ENCODE results near the gene TTL. TPM values are rescaled to one million over a fixed set of nuclear protein-coding genes. Genes with fewer than 3 reads are reported as not detected.

Gene TTL
- total RNA-seq, 1 experiment from 2014 or later, result 53.7 TPM

DNA sequence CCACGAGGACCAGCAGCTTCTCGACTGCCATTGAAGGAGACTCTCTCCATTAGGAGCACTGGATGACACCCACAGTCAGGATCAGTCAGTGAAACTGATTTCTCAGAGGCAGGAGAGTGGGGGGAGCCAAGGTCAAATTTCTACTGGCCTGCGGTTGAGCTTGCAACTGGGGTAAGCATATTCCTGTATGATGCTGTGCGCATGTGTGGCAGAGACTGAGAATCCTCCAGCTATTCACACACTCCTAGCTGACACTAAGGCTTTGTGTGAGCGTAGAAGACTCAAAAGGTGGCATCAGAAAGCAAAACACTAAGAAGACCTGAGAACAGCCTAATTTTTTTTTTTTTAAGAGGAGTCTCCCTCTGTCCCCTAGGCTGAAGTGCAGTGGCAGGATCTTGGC is 19.8 kb upstream of the TTL start:
- Mint-ChIP-seq H3K27ac (ENCODE audit: low read depth, unreplicated experiment) (no peak overlapping the region), H3K4me1 (ENCODE audit: insufficient read depth, unreplicated experiment) (no peaks in the 10 kb centered on the region), H3K36me3 (ENCODE audit: insufficient read depth, unreplicated experiment) (no peaks in the 10 kb centered on the region), H3K9me3 (ENCODE audit: unreplicated experiment) (no peaks in the 10 kb centered on the region), H3K27me3 (ENCODE audit: insufficient read depth, unreplicated experiment) (peaks cover 19% of the 10 kb centered on the region), H3K4me3 (ENCODE audit: unreplicated experiment) (no peak overlapping the region)
- TF ChIP-seq, protein P1, sequence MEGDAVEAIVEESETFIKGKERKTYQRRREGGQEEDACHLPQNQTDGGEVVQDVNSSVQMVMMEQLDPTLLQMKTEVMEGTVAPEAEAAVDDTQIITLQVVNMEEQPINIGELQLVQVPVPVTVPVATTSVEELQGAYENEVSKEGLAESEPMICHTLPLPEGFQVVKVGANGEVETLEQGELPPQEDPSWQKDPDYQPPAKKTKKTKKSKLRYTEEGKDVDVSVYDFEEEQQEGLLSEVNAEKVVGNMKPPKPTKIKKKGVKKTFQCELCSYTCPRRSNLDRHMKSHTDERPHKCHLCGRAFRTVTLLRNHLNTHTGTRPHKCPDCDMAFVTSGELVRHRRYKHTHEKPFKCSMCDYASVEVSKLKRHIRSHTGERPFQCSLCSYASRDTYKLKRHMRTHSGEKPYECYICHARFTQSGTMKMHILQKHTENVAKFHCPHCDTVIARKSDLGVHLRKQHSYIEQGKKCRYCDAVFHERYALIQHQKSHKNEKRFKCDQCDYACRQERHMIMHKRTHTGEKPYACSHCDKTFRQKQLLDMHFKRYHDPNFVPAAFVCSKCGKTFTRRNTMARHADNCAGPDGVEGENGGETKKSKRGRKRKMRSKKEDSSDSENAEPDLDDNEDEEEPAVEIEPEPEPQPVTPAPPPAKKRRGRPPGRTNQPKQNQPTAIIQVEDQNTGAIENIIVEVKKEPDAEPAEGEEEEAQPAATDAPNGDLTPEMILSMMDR (IDR thresholded peaks at IDR 0.05; ENCODE audit: unreplicated experiment), result no peak
- no peak for DNase-seq (ENCODE audit: unreplicated experiment)
- intact Hi-C loops (cut with micrococcal nuclease), result no loop called here
- POLR2A ChIA-PET, result interaction anchor here (0.6 kb wide), 1 partner anchor 356 kb away, joined by 3 read pairs; no protein-coding TSS in a partner anchor
- CTCF ChIA-PET, result interaction anchor here (1.7 to 2.1 kb wide), 2 partner anchors 15 to 18 kb away, joined by 7 to 9 read pairs; no protein-coding TSS in a partner anchor
- no TSS peak for BruUV-seq (replicated peaks)

DNA sequence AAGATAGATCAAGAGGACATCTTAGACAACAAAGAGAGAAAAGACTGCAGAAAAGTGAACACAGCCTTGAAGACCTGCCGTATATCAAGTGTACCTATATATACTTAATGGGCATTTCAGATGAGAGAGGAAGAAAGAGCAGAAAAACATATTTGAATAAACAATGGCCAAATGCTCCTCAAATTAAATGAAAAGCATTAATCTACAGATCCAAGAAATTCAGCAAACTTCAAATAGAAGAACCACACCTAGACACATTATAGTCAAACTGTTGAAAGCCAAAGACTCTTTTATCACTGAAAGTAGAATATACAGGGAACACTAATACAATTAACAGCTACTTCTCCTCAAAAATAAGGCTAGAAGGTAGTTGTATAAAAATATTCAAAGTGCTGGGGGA is 18.7 kb upstream of the TTL start:
- POLR2A ChIA-PET, result no interaction called here
- Mint-ChIP-seq H3K27me3 (ENCODE audit: insufficient read depth, unreplicated experiment) (peaks cover 30% of the 10 kb centered on the region), H3K27ac (ENCODE audit: low read depth, unreplicated experiment) (no peak overlapping the region), H3K4me1 (ENCODE audit: insufficient read depth, unreplicated experiment) (no peaks in the 10 kb centered on the region), H3K4me3 (ENCODE audit: unreplicated experiment) (no peak overlapping the region), H3K9me3 (ENCODE audit: unreplicated experiment) (no peaks in the 10 kb centered on the region), H3K36me3 (ENCODE audit: insufficient read depth, unreplicated experiment) (no peaks in the 10 kb centered on the region)
- CTCF ChIA-PET, result interaction anchor here (0.6 to 2.1 kb wide), 4 partner anchors 14 to 283 kb away, joined by 4 to 9 read pairs (median 6); no protein-coding TSS in a partner anchor
- DNase-seq (ENCODE audit: unreplicated experiment), result no peak
- intact Hi-C loops (cut with micrococcal nuclease), result no loop called here
- TF ChIP-seq, protein P1 (IDR thresholded peaks at IDR 0.05; ENCODE audit: unreplicated experiment), result no peak
- BruUV-seq (replicated peaks), result no TSS peak

DNA sequence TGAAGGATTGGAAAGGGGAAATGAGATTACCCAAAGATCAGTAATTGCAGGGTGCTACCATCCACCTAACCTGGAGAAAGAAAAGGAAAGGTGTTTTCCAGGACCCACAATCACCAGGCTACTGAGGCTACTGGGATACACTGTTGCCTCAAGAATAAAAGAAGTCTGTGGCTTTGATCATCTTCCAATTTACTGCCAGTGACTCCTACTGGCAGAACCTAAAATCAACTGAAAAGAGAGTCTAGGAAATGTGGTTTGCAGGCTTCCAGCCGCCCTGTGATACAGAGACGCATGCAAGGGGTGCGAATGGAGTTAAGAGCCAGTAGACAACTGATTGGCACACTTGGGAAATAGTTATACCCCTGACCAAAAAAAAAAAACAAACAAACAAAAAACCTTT is 16.6 kb upstream of the TTL start:
- TF ChIP-seq, protein P1 (IDR thresholded peaks at IDR 0.05; ENCODE audit: unreplicated experiment), result no peak
- peak; percentile 17 for DNase-seq (ENCODE audit: unreplicated experiment)
- no peaks in the 10 kb centered on the region for H3K4me1 Mint-ChIP-seq (ENCODE audit: insufficient read depth, unreplicated experiment)
- intact Hi-C loops (cut with micrococcal nuclease), result no loop called here
- peaks cover 7% of the 10 kb centered on the region for H3K9me3 Mint-ChIP-seq (ENCODE audit: unreplicated experiment)
- no peak overlapping the region for H3K4me3 Mint-ChIP-seq (ENCODE audit: unreplicated experiment)
- H3K27me3 Mint-ChIP-seq (ENCODE audit: insufficient read depth, unreplicated experiment), result peaks cover 31% of the 10 kb centered on the region
- CTCF ChIA-PET, result no interaction called here
- BruUV-seq (replicated peaks), result no TSS peak
- H3K27ac Mint-ChIP-seq (ENCODE audit: low read depth, unreplicated experiment), result no peak overlapping the region
- POLR2A ChIA-PET, result interaction anchor here (0.6 kb wide), 1 partner anchor 1409 kb away, joined by 4 read pairs; no protein-coding TSS in a partner anchor
- H3K36me3 Mint-ChIP-seq (ENCODE audit: insufficient read depth, unreplicated experiment), result no peaks in the 10 kb centered on the region

DNA sequence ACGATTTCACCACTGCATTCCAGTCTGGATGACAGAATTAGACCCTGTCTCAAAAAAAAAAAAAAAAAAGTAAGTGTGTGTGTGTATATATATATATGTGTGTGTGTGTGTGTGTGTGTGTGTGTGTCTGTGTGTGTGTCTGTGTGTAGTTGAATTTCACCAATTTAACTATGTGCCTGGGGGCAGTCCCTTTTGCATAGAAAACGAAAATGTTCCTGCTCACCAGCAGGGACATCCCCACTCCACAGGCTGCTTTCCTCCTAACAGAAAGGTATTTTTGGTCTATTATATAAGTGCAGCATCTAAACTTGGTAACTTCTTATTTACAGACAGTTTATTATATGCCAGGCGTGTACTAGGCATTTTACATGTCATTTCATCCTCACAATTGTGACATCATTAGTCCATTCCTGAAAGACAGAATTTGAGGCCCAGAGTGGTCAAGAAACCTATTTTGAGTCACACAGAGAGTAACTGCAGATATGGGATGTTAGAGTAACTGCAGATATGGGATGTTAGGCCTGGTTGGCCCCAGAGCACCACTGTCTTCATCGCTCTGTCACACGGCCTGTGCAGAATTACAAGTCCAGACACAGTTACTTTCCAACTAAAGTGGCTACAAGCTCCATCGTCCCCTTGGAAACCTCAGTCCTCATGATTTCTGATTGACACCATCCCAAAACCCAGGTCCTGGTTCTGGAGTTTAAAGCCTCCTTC is 9.3 kb upstream of the TTL start:
- ChIA-PET CTCF (interaction anchor here (0.6 to 1.2 kb wide), 3 partner anchors 20 to 470 kb away, joined by 4 to 6 read pairs (median 5); no protein-coding TSS in a partner anchor), POLR2A (no interaction called here)
- Mint-ChIP-seq H3K27me3 (ENCODE audit: insufficient read depth, unreplicated experiment) (peaks cover 7% of the 10 kb centered on the region), H3K9me3 (ENCODE audit: unreplicated experiment) (peaks cover 7% of the 10 kb centered on the region), H3K4me3 (ENCODE audit: unreplicated experiment) (no peak overlapping the region), H3K27ac (ENCODE audit: low read depth, unreplicated experiment) (no peak overlapping the region), H3K4me1 (ENCODE audit: insufficient read depth, unreplicated experiment) (no peaks in the 10 kb centered on the region), H3K36me3 (ENCODE audit: insufficient read depth, unreplicated experiment) (no peaks in the 10 kb centered on the region)
- TF ChIP-seq, protein P1 (IDR thresholded peaks at IDR 0.05; ENCODE audit: unreplicated experiment), result no peak
- DNase-seq (ENCODE audit: unreplicated experiment), result no peak
- intact Hi-C loops (cut with micrococcal nuclease), result no loop called here
- BruUV-seq (replicated peaks), result no TSS peak

Measured in MCF 10A (cell line).